AG10803 (cell line): ENCODE data around the gene MEMO1.

ENCODE experiments used
- DNase-seq: peaks from one replicate; pipeline ENCODE4 v3.0.0; 2010; ENCODE audit warnings: low read depth
- H3K4me3 ChIP-seq: 2 replicates; pipeline ENCODE4 v1.5.1; 2011; ENCODE audit warnings: mild to moderate bottlenecking, low read length, control low read depth
- TF ChIP-seq, protein P1 (sequence below): conservative IDR thresholded peaks from 2 replicates; pipeline ENCODE4 v1.5.1; 2011; ENCODE audit warnings: mild to moderate bottlenecking, low read length, control low read depth, inconsistent platforms

The MEMO1 gene

GRCh38 chr2:31935370-31935769 is 75.4 kb downstream of the MEMO1 start:
- TF ChIP-seq, protein P1, sequence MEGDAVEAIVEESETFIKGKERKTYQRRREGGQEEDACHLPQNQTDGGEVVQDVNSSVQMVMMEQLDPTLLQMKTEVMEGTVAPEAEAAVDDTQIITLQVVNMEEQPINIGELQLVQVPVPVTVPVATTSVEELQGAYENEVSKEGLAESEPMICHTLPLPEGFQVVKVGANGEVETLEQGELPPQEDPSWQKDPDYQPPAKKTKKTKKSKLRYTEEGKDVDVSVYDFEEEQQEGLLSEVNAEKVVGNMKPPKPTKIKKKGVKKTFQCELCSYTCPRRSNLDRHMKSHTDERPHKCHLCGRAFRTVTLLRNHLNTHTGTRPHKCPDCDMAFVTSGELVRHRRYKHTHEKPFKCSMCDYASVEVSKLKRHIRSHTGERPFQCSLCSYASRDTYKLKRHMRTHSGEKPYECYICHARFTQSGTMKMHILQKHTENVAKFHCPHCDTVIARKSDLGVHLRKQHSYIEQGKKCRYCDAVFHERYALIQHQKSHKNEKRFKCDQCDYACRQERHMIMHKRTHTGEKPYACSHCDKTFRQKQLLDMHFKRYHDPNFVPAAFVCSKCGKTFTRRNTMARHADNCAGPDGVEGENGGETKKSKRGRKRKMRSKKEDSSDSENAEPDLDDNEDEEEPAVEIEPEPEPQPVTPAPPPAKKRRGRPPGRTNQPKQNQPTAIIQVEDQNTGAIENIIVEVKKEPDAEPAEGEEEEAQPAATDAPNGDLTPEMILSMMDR, result no peak
- H3K4me3 ChIP-seq, result no peak overlapping the region
- DNase-seq, result no peak

DNA sequence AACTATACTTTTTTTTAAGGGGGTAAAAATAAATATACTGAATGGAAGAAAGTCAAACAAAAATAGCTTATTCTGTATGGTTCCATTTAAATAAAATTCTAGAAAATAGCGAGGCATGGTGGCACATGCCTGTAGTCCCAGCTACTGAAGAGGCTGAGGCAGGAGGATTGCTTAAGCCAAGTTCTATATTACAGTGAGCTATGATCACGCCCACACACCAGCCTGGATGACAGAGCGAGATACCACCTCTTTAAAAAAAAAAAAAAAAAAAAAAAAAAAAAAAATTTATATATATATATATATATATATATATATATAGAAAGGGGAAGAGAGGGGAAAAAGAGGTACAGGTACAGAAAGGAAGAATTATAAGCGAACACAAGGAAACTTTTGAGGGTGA is 77.7 kb downstream of the MEMO1 start:
- H3K4me3 ChIP-seq, result no peak overlapping the region
- no peak for DNase-seq
- TF ChIP-seq, protein P1, result no peak

DNA sequence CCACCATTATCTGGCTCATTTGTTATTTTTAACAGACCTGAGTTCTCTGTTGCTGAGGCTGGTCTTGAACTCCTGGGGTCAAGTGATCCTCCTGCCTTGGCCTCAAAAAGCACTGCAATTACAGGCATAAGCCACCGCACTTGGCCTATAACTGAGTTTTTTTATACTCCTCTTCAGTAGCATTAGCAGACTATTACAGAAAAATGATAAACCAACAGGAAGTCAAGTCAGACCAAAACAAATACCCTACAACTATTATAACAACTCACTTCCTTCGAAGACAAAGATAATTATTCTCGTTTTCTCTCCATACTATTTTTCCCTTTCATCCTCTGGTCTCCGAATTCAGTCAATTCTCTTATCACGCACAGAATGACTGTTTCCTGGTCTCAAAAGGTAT is 78.2 kb downstream of the MEMO1 start:
- TF ChIP-seq, protein P1, result no peak

DNA sequence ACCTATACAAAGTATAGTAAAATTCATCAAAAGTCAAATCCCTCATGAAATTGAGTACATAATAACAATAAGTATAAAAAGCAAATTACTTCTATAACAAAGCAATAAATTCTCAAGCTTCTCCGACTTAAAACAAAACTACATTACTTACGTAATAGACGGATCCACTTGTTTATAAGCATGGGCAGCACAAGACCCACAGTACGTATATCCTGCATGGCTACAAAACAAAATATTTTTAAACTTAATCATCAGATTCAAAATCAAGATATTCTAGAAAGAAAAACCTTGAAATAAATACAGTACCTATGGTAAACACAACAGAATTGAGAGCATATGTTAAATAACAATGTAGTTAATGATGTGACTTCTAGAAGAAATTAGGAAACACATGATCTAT is 78.9 kb downstream of the MEMO1 start:
- TF ChIP-seq, protein P1, result no peak

More for the DNA sequence above, 78.2 kb downstream of the MEMO1 start:
- H3K4me3 ChIP-seq, result no peak overlapping the region
- no peak for DNase-seq

GRCh38 chr2:31925517-31925916 is 85.3 kb downstream of the MEMO1 start:
- TF ChIP-seq, protein P1, result no peak
- no peak overlapping the region for H3K4me3 ChIP-seq
- no peak for DNase-seq

More for the DNA sequence above, 78.9 kb downstream of the MEMO1 start:
- DNase-seq, result no peak
- H3K4me3 ChIP-seq, result no peak overlapping the region

DNA sequence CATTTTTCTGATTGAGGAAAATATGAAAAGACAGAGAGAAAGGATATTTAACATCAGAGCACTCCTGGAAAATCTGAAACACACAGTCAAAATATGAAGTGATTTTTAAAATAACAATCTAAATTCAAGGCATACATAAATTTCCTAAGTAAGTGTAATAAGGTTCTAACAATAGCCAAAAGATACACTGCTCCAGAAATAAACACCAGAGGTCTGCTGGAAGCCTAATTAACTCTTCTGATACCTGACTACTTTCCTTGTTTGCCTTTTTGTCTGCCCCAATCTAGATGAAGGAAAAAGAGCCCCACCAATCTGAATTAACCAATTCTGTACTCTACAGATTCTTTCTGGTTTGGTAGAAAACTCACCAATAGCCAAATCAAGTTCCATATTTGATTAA is 87.1 kb downstream of the MEMO1 start:
- no peak overlapping the region for H3K4me3 ChIP-seq
- DNase-seq, result no peak
- TF ChIP-seq, protein P1, result no peak

- DNase-seq, result no peak
- TF ChIP-seq, protein P1, result no peak
- H3K4me3 ChIP-seq, result no peak overlapping the region
Observed at GRCh38 chr2:31922542-31923408, 88.0 kb downstream of the MEMO1 start.
